Uterus (tissue), 4 donors: Measurements from ENCODE around the gene FOXA2. TPM values are rescaled to one million over a fixed set of nuclear protein-coding genes. Genes with fewer than 3 reads are reported as not detected.
"Not testable (repeated sequence)": the region's sequence is repeated elsewhere in the genome, so short reads cannot be mapped to it uniquely, and the experiment has no call there.

Source experiments
- DNase-seq, 2 donors: peaks; one replicate each; pipeline ENCODE4 v3.0.0-alpha.2; 2019 to 2020
- H3K27ac ChIP-seq, 2 donors: fragments of 200-600 bp; sonication (generic); 1 replicate in 1 of 2; 2 replicates in 1 of 2; pipeline ENCODE4 v1.5.1; 2016 to 2018
- H3K27me3 ChIP-seq, 2 donors: fragments of 200-600 bp; sonication (generic); one replicate each; pipeline ENCODE4 v1.5.1; 2018 to 2019; ENCODE audit warnings: control low read depth in 1 of 2
- H3K36me3 ChIP-seq, 2 donors: fragments of 200-600 bp; sonication (generic); one replicate each; pipeline ENCODE4 v1.5.1; 2019; ENCODE audit warnings: control low read depth in 1 of 2
- H3K4me1 ChIP-seq, 2 donors: fragments of 200-600 bp; sonication (generic); one replicate each; pipeline ENCODE4 v1.5.1; 2018 to 2019; ENCODE audit warnings: control low read depth in 1 of 2
- H3K4me3 ChIP-seq, 2 donors: fragments of 200-600 bp; sonication (generic); 1 replicate in 1 of 2; 2 replicates in 1 of 2; pipeline ENCODE4 v1.5.1; 2018 to 2019; ENCODE audit warnings: mild to moderate bottlenecking in 1 of 2
- H3K9me3 ChIP-seq, 2 donors: fragments of 200-600 bp; sonication (generic); one replicate each; pipeline ENCODE4 v1.5.1; 2019; ENCODE audit warnings: control low read depth in 1 of 2
- CTCF ChIP-seq, 4 experiments: fragments of 200-600 bp in 2 of 4; fragments of 450-650 bp in 2 of 4; sonication (generic) in 2 of 4; IDR thresholded peaks; one replicate each; pipeline ENCODE4 v1.5.1; 2016 to 2019; ENCODE audit warnings: antibody characterized with exemption in 4 of 4, mild to moderate bottlenecking in 2 of 4, moderate library complexity in 1 of 4
- POLR2A ChIP-seq, 2 donors: fragments of 450-650 bp; IDR thresholded peaks; one replicate each; pipeline ENCODE4 v1.6.1; 2016; ENCODE audit warnings: antibody characterized with exemption in 2 of 2, mild to moderate bottlenecking in 1 of 2, moderate library complexity in 1 of 2
- intact Hi-C: fragments of 100-400 bp; cut with DNase I; formaldehyde crosslinking; loops from one replicate; pipeline ENCODE4 v1.15.1; 2023; ENCODE audit warnings: low total_unique reads
- total RNA-seq, 4 donors: library from RNA; depleted of rRNA in 3 of 4; stranded (reverse); fragments of >200 nt in 3 of 4; gene quantifications; one replicate each; pipeline versions ENCODE4 v1.1.0 to v1.2.4, GENCODE V29; 2014 to 2023
- donor health status: DM: yes; HTN: yes; CAD: no.

FOXA2 gene
- total RNA-seq, 4 donors from 2014 or later = 0.14 TPM; not detected in 3

GRCh38 chr20:22556565-22557056 lies 27.8 kb downstream of the FOXA2 start:
- no peak for DNase-seq
- Histone ChIP-seq H3K27me3 (peaks cover 0 to 27% of the 10 kb centered on the region in 2 donors), H3K27ac (no peak overlapping the region), H3K4me3 (no peak overlapping the region), H3K4me1 (no peaks in the 10 kb centered on the region), H3K9me3 (no peaks in the 10 kb centered on the region), H3K36me3 (no peaks in the 10 kb centered on the region)
- TF ChIP-seq POLR2A (IDR thresholded peaks at IDR 0.05) = no peak
- TF ChIP-seq CTCF (IDR thresholded peaks at IDR 0.05) = no peak
- intact Hi-C loops = no loop called here

GRCh38 chr20:22555791-22556564 lies 28.4 kb downstream of the FOXA2 start:
- Histone ChIP-seq H3K27me3 (peaks cover 0 to 21% of the 10 kb centered on the region in 2 donors), H3K4me1 (no peaks in the 10 kb centered on the region), H3K4me3 (no peak overlapping the region), H3K9me3 (no peaks in the 10 kb centered on the region), H3K36me3 (no peaks in the 10 kb centered on the region), H3K27ac (no peak overlapping the region)
- intact Hi-C loops = no loop called here
- no peak for DNase-seq
- no peak for TF ChIP-seq POLR2A (IDR thresholded peaks at IDR 0.05)
- TF ChIP-seq CTCF (IDR thresholded peaks at IDR 0.05) = no peak

GRCh38 chr20:22554391-22554790 lies 30.0 kb downstream of the FOXA2 start:
- no peaks in the 10 kb centered on the region for H3K4me1 ChIP-seq
- intact Hi-C loops = no loop called here
- H3K27ac ChIP-seq = no peak overlapping the region
- H3K9me3 ChIP-seq = no peaks in the 10 kb centered on the region
- peaks cover 0 to 12% of the 10 kb centered on the region in 2 donors for H3K27me3 ChIP-seq
- no peak overlapping the region for H3K4me3 ChIP-seq
- no peak for DNase-seq
- H3K36me3 ChIP-seq = no peaks in the 10 kb centered on the region
- no peak for TF ChIP-seq CTCF (IDR thresholded peaks at IDR 0.05)
- no peak for TF ChIP-seq POLR2A (IDR thresholded peaks at IDR 0.05)

- not testable (repeated sequence) for H3K36me3 ChIP-seq
Measured at GRCh38 chr20:22550514-22550913, 33.9 kb downstream of the FOXA2 start.

GRCh38 chr20:22548040-22548439 lies 36.3 kb downstream of the FOXA2 start:
- Histone ChIP-seq H3K27me3 (no peaks in the 10 kb centered on the region), H3K27ac (no peak overlapping the region), H3K36me3 (no peaks in the 10 kb centered on the region), H3K9me3 (no peaks in the 10 kb centered on the region), H3K4me1 (no peaks in the 10 kb centered on the region), H3K4me3 (no peak overlapping the region)
- intact Hi-C loops = no loop called here
- no peak for DNase-seq
- TF ChIP-seq POLR2A (IDR thresholded peaks at IDR 0.05) (no peak), CTCF (IDR thresholded peaks at IDR 0.05) (no peak)

More at GRCh38 chr20:22550514-22550913, 33.9 kb downstream of the FOXA2 start:
- H3K4me3 ChIP-seq, H3K9me3 ChIP-seq, H3K27me3 ChIP-seq, H3K27ac ChIP-seq, DNase-seq, H3K4me1 ChIP-seq, intact Hi-C loops: not testable (repeated sequence)
